Activated naive CD8-positive, alpha-beta T cell (primary cell): ENCODE data around the gene CARD6.
"Not testable (repeated sequence)": the region's sequence is repeated elsewhere in the genome, so short reads cannot be mapped to it uniquely, and the experiment has no call there.

Experiments
- H3K27ac Mint-ChIP-seq: one replicate; pipeline ENCODE4 v1.8.0; 2021; ENCODE audit warnings: mixed read lengths
- H3K27me3 Mint-ChIP-seq: one replicate; pipeline ENCODE4 v1.8.0; 2021; ENCODE audit warnings: mixed read lengths
- H3K36me3 Mint-ChIP-seq: one replicate; pipeline ENCODE4 v1.8.0; 2021; ENCODE audit warnings: mixed read lengths
- H3K4me1 Mint-ChIP-seq: one replicate; pipeline ENCODE4 v1.8.0; 2021; ENCODE audit warnings: low read depth, mixed read lengths
- H3K4me3 Mint-ChIP-seq: one replicate; pipeline ENCODE4 v1.8.0; 2021; ENCODE audit warnings: mild to moderate bottlenecking, mixed read lengths
- H3K9me3 Mint-ChIP-seq: one replicate; pipeline ENCODE4 v1.8.0; 2021; ENCODE audit warnings: low read depth, mixed read lengths

The CARD6 gene, protein sequence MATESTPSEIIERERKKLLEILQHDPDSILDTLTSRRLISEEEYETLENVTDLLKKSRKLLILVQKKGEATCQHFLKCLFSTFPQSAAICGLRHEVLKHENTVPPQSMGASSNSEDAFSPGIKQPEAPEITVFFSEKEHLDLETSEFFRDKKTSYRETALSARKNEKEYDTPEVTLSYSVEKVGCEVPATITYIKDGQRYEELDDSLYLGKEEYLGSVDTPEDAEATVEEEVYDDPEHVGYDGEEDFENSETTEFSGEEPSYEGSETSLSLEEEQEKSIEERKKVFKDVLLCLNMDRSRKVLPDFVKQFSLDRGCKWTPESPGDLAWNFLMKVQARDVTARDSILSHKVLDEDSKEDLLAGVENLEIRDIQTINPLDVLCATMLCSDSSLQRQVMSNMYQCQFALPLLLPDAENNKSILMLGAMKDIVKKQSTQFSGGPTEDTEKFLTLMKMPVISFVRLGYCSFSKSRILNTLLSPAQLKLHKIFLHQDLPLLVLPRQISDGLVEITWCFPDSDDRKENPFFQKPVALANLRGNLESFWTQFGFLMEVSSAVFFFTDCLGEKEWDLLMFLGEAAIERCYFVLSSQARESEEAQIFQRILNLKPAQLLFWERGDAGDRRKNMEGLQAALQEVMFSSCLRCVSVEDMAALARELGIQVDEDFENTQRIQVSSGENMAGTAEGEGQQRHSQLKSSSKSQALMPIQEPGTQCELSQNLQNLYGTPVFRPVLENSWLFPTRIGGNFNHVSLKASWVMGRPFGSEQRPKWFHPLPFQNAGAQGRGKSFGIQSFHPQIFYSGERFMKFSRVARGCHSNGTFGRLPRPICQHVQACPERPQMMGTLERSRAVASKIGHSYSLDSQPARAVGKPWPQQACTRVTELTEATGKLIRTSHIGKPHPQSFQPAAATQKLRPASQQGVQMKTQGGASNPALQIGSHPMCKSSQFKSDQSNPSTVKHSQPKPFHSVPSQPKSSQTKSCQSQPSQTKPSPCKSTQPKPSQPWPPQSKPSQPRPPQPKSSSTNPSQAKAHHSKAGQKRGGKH

DNA sequence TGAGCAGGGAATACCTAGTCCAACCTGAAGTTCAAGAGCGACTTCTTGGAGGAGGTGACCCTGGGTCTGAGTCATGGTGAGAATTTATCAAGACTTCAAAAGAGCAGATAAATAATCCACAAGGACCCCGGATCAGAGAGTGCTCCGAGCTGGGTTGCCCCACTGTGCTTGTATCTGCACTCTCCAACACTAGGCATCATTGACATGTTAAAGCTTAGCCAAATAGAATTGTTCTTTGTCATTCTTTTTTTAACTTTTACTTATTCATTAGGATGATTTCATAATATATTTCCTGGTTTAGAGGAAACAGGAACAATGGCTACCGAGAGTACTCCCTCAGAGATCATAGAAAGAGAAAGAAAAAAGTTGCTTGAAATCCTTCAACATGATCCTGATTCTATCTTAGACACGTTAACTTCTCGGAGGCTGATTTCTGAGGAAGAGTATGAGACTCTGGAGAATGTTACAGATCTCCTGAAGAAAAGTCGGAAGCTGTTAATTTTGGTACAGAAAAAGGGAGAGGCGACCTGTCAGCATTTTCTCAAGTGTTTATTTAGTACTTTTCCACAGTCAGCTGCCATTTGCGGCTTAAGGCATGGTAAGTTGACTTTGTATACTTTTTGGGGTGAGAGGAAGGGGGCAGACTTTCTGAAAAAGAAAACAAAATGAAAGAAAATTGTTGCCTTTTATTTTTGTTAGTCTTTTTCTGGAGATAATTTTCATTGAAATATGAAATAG, at the start of gene CARD6:
Gene CARD6 (plus strand): TSS at position 300 of the 738 bp plus-strand sequence. CDS start 16 bp downstream, at position 316.
- Mint-ChIP-seq H3K4me1 (peaks cover 19% of the 10 kb centered on the region), H3K27me3 (peaks cover 8% of the 10 kb centered on the region), H3K27ac (peak within 1 kb of the TSS; percentile 88), H3K4me3 (peak within 1 kb of the TSS; percentile 90), H3K9me3 (no peaks in the 10 kb centered on the region), H3K36me3 (peaks cover 5% of the 10 kb centered on the region)

DNA sequence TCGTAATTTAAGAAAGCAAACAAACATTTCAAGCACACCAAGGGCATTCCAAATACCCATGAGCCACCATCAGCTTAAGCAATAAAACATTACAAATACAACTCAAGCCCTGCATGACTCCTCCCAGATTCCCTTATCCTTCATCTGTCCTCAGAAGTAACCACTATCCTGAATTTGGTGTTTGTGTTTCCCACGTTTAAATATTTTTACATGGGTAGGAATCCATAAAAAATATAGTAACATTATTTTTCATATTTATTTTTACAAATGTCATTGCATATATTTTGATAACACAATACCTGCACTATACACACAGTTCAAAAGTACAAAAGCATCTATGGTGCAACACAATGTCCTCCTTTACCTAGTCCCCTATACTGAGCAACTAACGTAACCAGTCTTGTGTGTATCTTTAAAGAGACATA, 49.4 kb upstream of the CARD6 start:
- no peak overlapping the region for H3K27ac Mint-ChIP-seq
- no peaks in the 10 kb centered on the region for H3K9me3 Mint-ChIP-seq
- H3K4me1 Mint-ChIP-seq = peaks cover 82% of the 10 kb centered on the region
- H3K36me3 Mint-ChIP-seq = peaks cover 14% of the 10 kb centered on the region
- H3K4me3 Mint-ChIP-seq = no peak overlapping the region
- H3K27me3 Mint-ChIP-seq = no peaks in the 10 kb centered on the region

DNA sequence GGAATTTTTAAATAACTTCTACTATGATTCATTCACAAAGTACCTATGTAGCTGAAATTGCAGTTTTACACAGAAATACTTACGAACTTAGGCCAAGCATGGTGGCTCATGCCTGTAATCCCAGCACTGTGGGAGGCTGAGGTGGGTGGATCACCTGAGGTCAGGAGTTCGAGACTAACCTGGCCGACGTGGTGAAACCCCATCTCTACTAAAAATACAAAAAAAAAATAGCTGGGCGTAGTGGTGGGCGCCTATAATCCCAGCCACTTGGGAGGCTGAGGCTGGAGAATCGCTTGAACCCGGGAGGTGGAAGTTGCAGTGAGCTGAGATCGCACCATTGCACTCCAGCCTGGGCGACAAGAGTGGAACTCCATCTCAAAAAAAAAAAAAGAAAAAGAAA, 48.5 kb upstream of the CARD6 start:
- H3K9me3 Mint-ChIP-seq, H3K27me3 Mint-ChIP-seq, H3K4me3 Mint-ChIP-seq, H3K27ac Mint-ChIP-seq: not testable (repeated sequence)
- Mint-ChIP-seq H3K4me1 (peaks cover 80% of the 10 kb centered on the region), H3K36me3 (peaks cover 14% of the 10 kb centered on the region)

DNA sequence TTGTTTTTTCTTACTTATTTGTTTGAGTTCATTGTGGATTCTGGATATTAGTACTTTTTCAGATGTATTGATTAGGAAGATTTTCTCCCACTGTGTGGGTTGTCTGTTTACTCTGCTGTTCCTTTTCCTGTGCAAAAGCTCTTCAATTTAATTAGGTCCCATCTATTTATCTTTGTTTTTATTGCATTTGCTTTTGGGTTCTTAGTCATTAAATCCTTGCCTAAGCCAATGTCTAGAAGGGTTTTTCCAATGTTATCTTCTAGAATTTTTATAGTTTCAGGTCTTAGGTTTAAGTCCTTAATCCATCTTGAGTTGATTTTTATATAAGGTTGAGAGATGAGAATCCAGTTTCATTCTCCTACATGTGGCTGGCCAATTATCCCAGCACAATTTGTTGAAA, 46.8 kb upstream of the CARD6 start:
- peaks cover 76% of the 10 kb centered on the region for H3K4me1 Mint-ChIP-seq
- not testable (repeated sequence) for H3K27ac Mint-ChIP-seq, H3K27me3 Mint-ChIP-seq, H3K4me3 Mint-ChIP-seq, H3K36me3 Mint-ChIP-seq, H3K9me3 Mint-ChIP-seq

DNA sequence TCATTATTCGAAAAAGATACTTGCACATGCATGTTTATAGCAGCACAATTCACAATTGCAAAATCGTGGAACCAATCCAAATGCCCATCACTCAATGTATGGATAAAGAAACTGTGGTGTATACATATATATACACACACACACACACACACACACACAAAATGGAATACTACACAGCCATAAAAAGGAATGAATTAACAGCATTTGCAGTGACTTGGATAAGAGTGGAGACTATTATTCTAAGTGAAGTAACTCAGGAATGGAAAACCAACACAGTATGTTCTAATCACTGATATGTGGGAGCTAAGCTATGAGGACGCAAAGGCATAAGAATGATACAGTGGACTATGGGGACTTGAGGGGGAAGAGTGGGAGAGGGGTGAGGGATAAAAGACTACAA, 46.3 kb upstream of the CARD6 start:
- Mint-ChIP-seq H3K4me1 (peaks cover 73% of the 10 kb centered on the region), H3K4me3 (peak overlapping the region; percentile 0)
- H3K27me3 Mint-ChIP-seq, H3K27ac Mint-ChIP-seq, H3K36me3 Mint-ChIP-seq, H3K9me3 Mint-ChIP-seq: not testable (repeated sequence)

DNA sequence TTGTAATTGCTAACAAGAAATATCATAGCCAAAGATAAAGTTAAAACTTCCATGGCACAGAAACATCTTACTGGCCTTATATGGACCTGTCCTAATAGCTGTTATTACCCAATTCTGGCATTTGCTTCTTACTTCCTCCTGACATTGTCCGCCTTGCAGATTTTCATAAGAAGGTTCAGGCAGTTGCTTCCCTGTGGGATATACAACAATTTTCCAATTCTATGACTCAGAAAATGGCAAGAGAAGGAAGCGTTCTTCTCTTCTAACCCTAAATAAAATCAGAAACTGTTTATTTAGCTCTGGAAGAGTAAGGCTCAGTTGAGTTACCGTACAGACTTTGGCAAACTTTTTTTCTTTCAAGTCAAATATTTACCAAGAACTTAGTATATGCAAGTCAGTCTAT, 44.7 kb upstream of the CARD6 start:
- H3K36me3 Mint-ChIP-seq = peaks cover 8% of the 10 kb centered on the region
- H3K27me3 Mint-ChIP-seq = no peaks in the 10 kb centered on the region
- H3K4me1 Mint-ChIP-seq = peaks cover 59% of the 10 kb centered on the region
- H3K27ac Mint-ChIP-seq = no peak overlapping the region
- no peaks in the 10 kb centered on the region for H3K9me3 Mint-ChIP-seq
- peak overlapping the region; percentile 92 for H3K4me3 Mint-ChIP-seq

DNA sequence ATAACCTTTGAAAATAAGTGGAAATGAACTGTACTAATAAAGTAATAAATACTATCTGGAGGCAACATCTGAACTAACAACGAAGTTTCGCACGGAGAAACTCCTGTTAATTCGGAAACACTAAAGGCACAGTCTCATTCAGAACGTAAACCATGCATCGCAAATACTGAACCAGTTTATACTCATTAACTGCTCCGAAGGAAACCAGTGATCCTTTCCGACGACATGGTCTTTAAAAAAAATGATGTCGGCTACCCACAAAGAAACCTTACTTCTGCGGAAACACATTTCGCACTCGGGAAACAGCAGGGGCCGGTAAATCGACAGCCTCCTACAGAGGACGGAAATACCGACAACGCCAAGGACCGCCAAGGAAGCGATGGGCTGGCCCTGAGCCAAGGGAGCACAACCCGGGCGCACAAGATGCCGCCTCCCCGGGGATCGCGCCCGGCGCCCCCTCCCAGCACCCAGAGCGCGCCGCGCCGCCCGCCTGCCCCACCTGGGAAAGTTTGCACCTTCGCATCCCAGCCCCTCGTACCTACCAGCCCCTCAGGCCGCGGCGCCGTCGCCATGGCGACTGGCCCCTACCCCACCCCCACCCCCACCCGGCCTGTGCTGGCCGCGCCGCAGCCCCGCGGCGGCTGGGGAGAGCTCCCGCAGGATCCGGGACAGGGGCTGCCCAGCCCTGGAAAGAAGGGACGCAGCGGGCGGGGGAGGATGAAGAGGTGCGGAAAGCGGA, 43.7 kb upstream of the CARD6 start:
- peak overlapping the region; percentile 92 for H3K4me3 Mint-ChIP-seq
- peaks cover 8% of the 10 kb centered on the region for H3K36me3 Mint-ChIP-seq
- H3K9me3 Mint-ChIP-seq = no peaks in the 10 kb centered on the region
- no peaks in the 10 kb centered on the region for H3K27me3 Mint-ChIP-seq
- peak overlapping the region; percentile 92 for H3K27ac Mint-ChIP-seq
- peaks cover 51% of the 10 kb centered on the region for H3K4me1 Mint-ChIP-seq

DNA sequence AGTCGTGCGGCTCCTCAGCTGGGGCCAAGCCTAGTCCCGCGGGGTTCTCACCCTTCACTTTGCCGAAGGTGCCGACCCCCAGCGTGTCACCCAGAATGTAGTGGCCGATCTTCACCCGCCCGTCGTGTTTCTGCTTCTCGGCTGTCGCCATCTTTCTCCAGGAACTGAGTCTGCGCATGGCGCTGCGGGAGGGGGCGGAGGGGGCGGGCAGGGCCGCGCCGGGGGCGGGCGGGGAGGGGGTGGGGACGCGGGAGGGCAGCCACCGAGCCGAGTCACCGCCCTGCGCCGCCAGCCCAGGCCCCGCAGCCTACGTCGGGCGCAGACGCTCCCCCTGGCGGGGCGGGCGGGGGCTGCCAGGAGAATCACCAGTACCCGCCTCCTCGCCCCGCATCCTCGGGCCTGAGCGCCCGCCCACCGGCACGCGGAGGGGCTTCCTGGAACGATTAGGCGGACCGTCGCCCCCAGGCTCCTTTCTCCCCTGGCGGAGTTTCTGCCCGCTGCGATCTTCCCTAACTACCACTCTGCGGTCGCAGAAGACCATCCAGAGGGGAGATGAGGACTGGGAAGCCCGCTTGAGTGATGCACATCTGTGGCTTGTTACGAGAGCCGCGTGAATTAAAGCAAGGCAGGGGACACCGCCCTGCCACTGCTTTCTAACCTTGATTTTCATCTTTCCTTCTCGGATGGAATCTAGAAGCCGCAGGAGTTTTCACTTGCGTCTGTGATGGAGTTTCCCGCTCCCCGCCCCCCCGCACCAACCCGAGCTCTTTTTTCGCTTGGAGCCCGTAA, 43.0 kb upstream of the CARD6 start, which contains the start of gene PRKAA1:
Gene PRKAA1 (minus strand): TSS at position 363 of the 789 bp plus-strand sequence. CDS start 185 bp downstream, at position 178.
- Mint-ChIP-seq H3K27ac (peak within 1 kb of the TSS; percentile 94), H3K4me3 (peak within 1 kb of the TSS; percentile 92), H3K4me1 (peaks cover 46% of the 10 kb centered on the region), H3K27me3 (no peaks in the 10 kb centered on the region), H3K9me3 (no peaks in the 10 kb centered on the region), H3K36me3 (peaks cover 8% of the 10 kb centered on the region)

DNA sequence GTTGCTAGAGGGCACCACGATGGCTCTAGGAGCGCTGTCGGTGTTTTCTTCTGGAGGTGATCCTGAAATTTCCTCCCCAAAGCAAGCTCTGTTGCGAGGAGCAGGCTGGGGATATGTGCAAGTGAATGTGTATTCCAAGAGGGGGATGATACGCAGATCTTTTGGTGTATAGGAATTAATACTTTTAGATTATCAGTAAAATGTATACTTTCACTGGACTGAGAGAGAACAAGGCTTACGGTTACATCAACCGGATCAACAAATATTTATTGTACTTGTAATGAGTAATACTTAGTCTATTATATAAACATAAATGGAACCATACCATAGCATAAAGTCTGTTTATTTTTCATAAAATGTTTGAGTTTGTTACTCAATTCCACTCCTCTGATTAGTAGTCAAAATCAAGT, 42.4 kb upstream of the CARD6 start:
- Mint-ChIP-seq H3K4me1 (peaks cover 40% of the 10 kb centered on the region), H3K4me3 (peak overlapping the region; percentile 91), H3K27ac (peak overlapping the region; percentile 94), H3K9me3 (no peaks in the 10 kb centered on the region), H3K27me3 (no peaks in the 10 kb centered on the region), H3K36me3 (peaks cover 8% of the 10 kb centered on the region)

DNA sequence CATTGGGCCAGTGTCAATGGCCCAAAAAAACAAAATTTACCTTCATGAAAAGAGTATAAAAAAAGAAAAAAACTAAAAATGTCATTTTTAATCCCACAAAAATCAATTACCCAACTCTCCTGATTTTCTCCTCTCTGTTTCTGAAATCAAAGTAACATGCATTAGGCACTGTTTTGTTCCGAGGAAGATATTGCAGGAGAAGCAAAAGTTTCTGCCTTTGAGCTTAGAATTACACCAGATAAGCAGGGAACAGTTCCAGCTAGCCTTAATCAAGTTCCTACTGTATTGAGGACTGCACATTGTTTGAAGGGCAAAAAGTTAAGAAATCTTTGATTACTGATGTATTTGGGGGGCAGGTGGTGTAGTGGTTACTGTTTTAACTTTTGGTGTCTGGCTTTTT, 41.9 kb upstream of the CARD6 start:
- peaks cover 36% of the 10 kb centered on the region for H3K4me1 Mint-ChIP-seq
- no peaks in the 10 kb centered on the region for H3K27me3 Mint-ChIP-seq
- H3K4me3 Mint-ChIP-seq = peak overlapping the region; percentile 91
- H3K36me3 Mint-ChIP-seq = peaks cover 8% of the 10 kb centered on the region
- no peaks in the 10 kb centered on the region for H3K9me3 Mint-ChIP-seq
- peak overlapping the region; percentile 94 for H3K27ac Mint-ChIP-seq

DNA sequence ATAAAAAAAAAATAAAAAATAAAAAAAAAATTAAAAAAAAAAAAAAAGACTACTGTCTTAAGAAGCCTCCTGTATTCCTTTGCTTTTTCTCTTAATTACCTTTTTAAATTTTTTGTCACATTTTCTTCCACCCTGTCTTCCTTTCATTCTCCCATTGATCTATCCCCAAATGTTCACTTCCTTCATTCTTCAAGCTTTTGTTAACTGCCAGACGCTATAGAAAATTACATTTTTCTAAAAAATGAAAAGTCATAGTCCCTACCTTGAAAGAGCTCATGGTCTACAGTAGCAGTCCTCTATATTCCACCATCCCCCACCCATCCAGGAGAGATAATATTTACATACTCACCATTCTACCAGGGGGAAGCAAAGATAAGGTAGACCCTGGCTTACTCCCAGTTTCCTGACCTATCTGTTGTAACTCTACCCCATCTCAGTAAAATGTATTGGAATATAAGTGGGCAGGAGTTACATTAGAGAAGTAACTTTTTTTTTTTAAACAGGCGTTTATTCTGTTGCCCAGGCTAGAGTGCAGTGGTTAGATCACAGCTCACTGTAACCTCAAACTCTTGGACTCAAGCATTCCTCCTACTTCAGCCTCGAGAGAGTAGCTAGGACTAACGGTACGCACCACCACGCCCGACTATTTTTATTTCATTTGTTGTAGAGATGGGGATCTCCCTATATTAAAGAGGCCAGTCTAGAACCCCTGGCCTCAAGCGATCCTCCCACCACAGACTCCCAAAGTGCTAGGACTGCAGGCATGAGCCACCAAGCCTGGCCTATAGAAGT, 39.2 kb upstream of the CARD6 start:
- no peaks in the 10 kb centered on the region for H3K27me3 Mint-ChIP-seq
- peaks cover 10% of the 10 kb centered on the region for H3K4me1 Mint-ChIP-seq
- H3K36me3 Mint-ChIP-seq = no peaks in the 10 kb centered on the region
- no peak overlapping the region for H3K27ac Mint-ChIP-seq
- H3K9me3 Mint-ChIP-seq = no peaks in the 10 kb centered on the region
- no peak overlapping the region for H3K4me3 Mint-ChIP-seq

DNA sequence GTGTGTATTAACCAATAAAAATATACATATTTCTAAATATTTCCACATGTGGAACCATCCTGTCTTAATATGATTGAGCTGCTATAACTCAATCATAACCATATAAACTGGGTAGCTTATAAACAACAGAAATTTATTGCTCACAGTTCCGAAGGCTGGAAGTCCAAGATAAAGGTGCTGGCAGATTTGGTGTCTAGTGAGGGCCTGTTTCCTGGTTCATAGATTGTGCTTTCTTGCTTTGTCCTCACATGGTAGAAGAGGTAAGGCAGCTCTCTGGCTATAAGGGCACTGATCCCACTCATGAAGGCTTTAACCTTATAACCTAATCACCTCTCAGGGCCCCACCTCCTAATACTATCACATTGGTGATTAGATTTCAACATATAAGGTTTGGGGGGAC, 29.0 kb upstream of the CARD6 start:
- no peaks in the 10 kb centered on the region for H3K36me3 Mint-ChIP-seq
- H3K27ac Mint-ChIP-seq = no peak overlapping the region
- H3K4me1 Mint-ChIP-seq = peaks cover 5% of the 10 kb centered on the region
- H3K27me3 Mint-ChIP-seq = no peaks in the 10 kb centered on the region
- H3K4me3 Mint-ChIP-seq = no peak overlapping the region
- H3K9me3 Mint-ChIP-seq = no peaks in the 10 kb centered on the region
